Measurements from ENCODE around the gene FLRT2.

DNA sequence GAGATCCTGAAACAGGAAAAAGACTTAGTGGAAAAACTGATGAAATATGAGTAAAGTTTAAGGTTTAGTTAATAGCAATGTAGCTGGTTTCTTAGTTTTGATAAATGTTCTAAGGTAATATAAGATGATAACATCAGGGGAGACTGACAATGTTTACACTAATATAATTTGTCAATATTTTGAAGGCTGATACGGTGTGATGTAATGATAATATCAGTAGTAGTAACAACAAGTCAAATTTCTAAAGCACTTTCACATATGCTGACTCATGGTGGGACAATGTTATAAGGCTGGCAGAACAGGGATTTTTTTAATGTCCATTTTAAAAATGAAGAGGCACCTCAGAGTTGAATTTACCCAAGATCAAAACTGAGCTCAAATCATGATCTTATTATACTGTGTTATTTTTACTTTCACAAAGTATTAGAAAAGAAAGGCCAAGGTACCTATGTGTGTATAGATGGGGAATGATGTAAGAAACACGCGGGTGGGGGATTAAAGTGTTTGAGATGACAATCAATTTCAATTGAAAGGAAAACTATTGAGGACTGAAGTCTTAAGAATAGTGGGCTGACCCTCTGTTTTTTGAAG, 2.4 kb upstream of the FLRT2 start:
- TF ChIP-seq, protein P1, sequence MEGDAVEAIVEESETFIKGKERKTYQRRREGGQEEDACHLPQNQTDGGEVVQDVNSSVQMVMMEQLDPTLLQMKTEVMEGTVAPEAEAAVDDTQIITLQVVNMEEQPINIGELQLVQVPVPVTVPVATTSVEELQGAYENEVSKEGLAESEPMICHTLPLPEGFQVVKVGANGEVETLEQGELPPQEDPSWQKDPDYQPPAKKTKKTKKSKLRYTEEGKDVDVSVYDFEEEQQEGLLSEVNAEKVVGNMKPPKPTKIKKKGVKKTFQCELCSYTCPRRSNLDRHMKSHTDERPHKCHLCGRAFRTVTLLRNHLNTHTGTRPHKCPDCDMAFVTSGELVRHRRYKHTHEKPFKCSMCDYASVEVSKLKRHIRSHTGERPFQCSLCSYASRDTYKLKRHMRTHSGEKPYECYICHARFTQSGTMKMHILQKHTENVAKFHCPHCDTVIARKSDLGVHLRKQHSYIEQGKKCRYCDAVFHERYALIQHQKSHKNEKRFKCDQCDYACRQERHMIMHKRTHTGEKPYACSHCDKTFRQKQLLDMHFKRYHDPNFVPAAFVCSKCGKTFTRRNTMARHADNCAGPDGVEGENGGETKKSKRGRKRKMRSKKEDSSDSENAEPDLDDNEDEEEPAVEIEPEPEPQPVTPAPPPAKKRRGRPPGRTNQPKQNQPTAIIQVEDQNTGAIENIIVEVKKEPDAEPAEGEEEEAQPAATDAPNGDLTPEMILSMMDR (optimal IDR thresholded peaks at IDR 0.05 in 1 of 3, IDR thresholded peaks at IDR 0.05 in 1 of 3, conservative IDR thresholded peaks at IDR 0.05 in 1 of 3; ENCODE audit: extremely low read depth in 1 of 3, insufficient read depth in 2 of 3, low read length in 3 of 3), result no peak
- TF ChIP-seq EZH2 (IDR thresholded peaks at IDR 0.05; ENCODE audit: low read length), result no peak
